MM.1S (cell line): ENCODE data around the gene WNT4.

Source experiments
- CTCF ChIP-seq: fragments of 300-600 bp; sonication (generic); IDR thresholded peaks from 2 replicates; pipeline ENCODE4 v1.5.1; 2016; ENCODE audit warnings: antibody characterized with exemption, low read length, mixed read lengths
- EZH2phosphoT487 ChIP-seq: fragments of 300-600 bp; sonication (generic); IDR thresholded peaks from 2 replicates; pipeline ENCODE4 v1.6.1; 2018; ENCODE audit warnings: antibody characterized with exemption, low read length

GRCh38 chr1:22168412-22168973 lies 25.6 kb upstream of the WNT4 start:
- TF ChIP-seq CTCF: no peak
- TF ChIP-seq EZH2phosphoT487: no peak
